ENCODE results near the gene FAM174A. TPM values are rescaled to one million over a fixed set of nuclear protein-coding genes. Genes with fewer than 3 reads are reported as not detected.

Gene FAM174A
- total RNA-seq, 3 donors from 2014 or later (not counting 1 experiment from before 2014, with no cell fraction given), result 10.2 to 13.0 (median 10.4) TPM

DNA sequence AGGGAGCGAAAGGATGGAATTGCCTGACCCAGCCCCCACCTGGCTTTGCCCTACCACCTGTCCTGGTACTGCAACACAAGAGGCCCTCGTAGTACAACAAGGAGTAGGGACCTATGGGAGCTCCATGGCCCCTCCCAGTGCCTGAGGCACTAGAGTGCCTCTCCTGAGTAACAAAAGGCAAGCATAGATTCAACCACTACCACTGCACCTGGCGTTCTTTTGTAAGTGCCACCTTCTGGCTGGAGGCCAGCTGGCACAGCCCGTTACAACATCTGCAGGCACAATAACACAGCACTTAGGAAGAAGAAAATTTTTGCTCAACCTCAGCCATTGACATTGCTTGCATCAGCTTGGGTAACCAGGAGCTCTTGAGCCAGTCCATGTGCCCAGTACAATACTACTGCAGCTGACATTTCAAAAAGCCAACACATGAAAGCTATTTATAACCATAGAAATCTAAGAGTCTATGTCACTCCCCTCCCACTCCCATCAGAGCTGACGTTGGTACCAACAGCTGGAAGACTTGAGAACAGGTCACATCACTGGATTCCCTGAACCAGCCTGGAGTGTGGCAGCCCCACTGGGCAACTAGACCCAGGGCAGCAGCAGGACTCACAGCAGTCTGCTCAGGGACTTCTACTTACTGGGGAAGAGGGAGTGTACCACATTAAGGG, 17.7 kb upstream of the FAM174A start:
- no peaks in the 10 kb centered on the region for H3K36me3 ChIP-seq (ENCODE audit: control insufficient read depth, insufficient read depth, low read length)
- peaks cover 18% of the 10 kb centered on the region for H3K36me3 Mint-ChIP-seq
- DNase-seq, result no peak

DNA sequence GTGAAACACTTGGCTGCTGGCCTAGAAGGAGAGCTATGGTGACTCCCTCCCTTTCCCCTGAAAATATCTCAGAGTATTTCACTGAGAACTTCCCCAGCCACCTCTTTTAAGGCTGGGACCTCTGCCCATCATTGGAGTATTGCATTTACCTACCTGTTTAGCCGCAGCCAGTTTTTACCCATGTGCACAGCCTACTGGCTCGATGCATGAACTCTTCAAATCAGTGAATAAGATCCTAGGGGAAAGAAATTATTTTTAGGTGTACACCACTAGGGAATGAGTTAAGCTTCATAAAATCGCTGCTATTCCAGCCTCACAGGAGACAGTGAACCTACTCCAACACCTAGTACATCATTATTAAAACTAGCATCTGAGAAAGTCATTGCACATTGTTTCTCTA, 16.8 kb upstream of the FAM174A start:
- H3K36me3 Mint-ChIP-seq, result peaks cover 18% of the 10 kb centered on the region
- Histone ChIP-seq H3K9me3 (ENCODE audit: control insufficient read depth, insufficient read depth, low read length) (peaks cover 15% of the 10 kb centered on the region), H3K4me3 (ENCODE audit: low read length) (no peak overlapping the region), H3K4me1 (ENCODE audit: control insufficient read depth, insufficient read depth, low read length) (no peaks in the 10 kb centered on the region), H3K27me3 (ENCODE audit: control insufficient read depth, insufficient read depth, low read length) (no peaks in the 10 kb centered on the region), H3K27ac (ENCODE audit: low read length) (no peak overlapping the region), H3K36me3 (ENCODE audit: control insufficient read depth, insufficient read depth, low read length) (no peaks in the 10 kb centered on the region)
- DNase-seq (no peak), ATAC-seq (no peak)
- no peak overlapping the region for H3K4me3 Mint-ChIP-seq
- peaks cover 6 to 7% of the 10 kb centered on the region in 2 donors for H3K9me3 Mint-ChIP-seq
- intact Hi-C loops (cut with micrococcal nuclease), result no loop called here
- H3K4me1 Mint-ChIP-seq, result peaks cover 0 to 4% of the 10 kb centered on the region in 2 donors
- H3K27me3 Mint-ChIP-seq (ENCODE audit: low read depth in 2 of 2), result peaks cover 8 to 12% of the 10 kb centered on the region in 2 donors
- no peak overlapping the region for H3K27ac Mint-ChIP-seq
- WGBS (ENCODE audit: insufficient coverage), result 92% methylated on average over 3 of the region's 3 CpGs
- TF ChIP-seq, protein P1, sequence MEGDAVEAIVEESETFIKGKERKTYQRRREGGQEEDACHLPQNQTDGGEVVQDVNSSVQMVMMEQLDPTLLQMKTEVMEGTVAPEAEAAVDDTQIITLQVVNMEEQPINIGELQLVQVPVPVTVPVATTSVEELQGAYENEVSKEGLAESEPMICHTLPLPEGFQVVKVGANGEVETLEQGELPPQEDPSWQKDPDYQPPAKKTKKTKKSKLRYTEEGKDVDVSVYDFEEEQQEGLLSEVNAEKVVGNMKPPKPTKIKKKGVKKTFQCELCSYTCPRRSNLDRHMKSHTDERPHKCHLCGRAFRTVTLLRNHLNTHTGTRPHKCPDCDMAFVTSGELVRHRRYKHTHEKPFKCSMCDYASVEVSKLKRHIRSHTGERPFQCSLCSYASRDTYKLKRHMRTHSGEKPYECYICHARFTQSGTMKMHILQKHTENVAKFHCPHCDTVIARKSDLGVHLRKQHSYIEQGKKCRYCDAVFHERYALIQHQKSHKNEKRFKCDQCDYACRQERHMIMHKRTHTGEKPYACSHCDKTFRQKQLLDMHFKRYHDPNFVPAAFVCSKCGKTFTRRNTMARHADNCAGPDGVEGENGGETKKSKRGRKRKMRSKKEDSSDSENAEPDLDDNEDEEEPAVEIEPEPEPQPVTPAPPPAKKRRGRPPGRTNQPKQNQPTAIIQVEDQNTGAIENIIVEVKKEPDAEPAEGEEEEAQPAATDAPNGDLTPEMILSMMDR (IDR thresholded peaks at IDR 0.05), result no peak

More for the DNA sequence above, 17.7 kb upstream of the FAM174A start:
- intact Hi-C loops (cut with micrococcal nuclease), result no loop called here
- 86% methylated on average over 5 of the region's 5 CpGs for WGBS (ENCODE audit: insufficient coverage)
- Histone ChIP-seq H3K9me3 (ENCODE audit: control insufficient read depth, insufficient read depth, low read length) (peaks cover 15% of the 10 kb centered on the region), H3K4me1 (ENCODE audit: control insufficient read depth, insufficient read depth, low read length) (no peaks in the 10 kb centered on the region), H3K4me3 (ENCODE audit: low read length) (no peak overlapping the region), H3K27me3 (ENCODE audit: control insufficient read depth, insufficient read depth, low read length) (no peaks in the 10 kb centered on the region), H3K27ac (ENCODE audit: low read length) (no peak overlapping the region)
- ATAC-seq, result no peak
- H3K27me3 Mint-ChIP-seq (ENCODE audit: low read depth in 2 of 2), result peaks cover 4 to 5% of the 10 kb centered on the region in 2 donors
- no peak overlapping the region for H3K4me3 Mint-ChIP-seq
- H3K4me1 Mint-ChIP-seq, result peaks cover 0 to 4% of the 10 kb centered on the region in 2 donors
- H3K9me3 Mint-ChIP-seq, result peaks cover 4 to 7% of the 10 kb centered on the region in 2 donors
- TF ChIP-seq, protein P1 (IDR thresholded peaks at IDR 0.05), result no peak
- no peak overlapping the region for H3K27ac Mint-ChIP-seq

DNA sequence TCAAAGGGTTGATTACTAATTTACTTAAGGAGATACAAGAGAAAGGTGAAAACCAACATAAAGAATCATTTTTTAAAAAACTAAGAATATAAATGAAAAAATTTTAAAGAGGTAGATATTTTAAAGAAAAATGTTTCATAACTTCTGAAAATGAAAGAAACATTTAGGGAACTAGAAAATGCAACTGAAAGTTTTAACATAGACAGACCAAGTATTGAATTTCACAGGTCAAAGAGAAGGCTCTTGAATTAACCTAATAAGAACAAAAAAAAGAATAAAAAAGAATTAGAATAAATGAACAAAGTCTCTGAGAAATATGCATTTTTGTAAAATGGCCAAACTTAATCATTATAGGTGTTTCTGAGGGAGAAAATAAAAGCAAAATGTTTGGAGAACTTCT, 16.1 kb upstream of the FAM174A start:
- H3K4me3 Mint-ChIP-seq, result no peak overlapping the region
- Histone ChIP-seq H3K4me3 (ENCODE audit: low read length) (no peak overlapping the region), H3K4me1 (ENCODE audit: control insufficient read depth, insufficient read depth, low read length) (no peaks in the 10 kb centered on the region), H3K36me3 (ENCODE audit: control insufficient read depth, insufficient read depth, low read length) (no peaks in the 10 kb centered on the region), H3K9me3 (ENCODE audit: control insufficient read depth, insufficient read depth, low read length) (peaks cover 15% of the 10 kb centered on the region), H3K27ac (ENCODE audit: low read length) (no peak overlapping the region), H3K27me3 (ENCODE audit: control insufficient read depth, insufficient read depth, low read length) (no peaks in the 10 kb centered on the region)
- TF ChIP-seq, protein P1 (IDR thresholded peaks at IDR 0.05), result no peak
- no peak for DNase-seq
- ATAC-seq, result no peak
- peaks cover 15 to 19% of the 10 kb centered on the region in 2 donors for H3K27me3 Mint-ChIP-seq (ENCODE audit: low read depth in 2 of 2)
- peaks cover 18% of the 10 kb centered on the region for H3K36me3 Mint-ChIP-seq
- no peak overlapping the region for H3K27ac Mint-ChIP-seq
- H3K9me3 Mint-ChIP-seq, result peaks cover 6 to 7% of the 10 kb centered on the region in 2 donors
- intact Hi-C loops (cut with micrococcal nuclease), result no loop called here
- H3K4me1 Mint-ChIP-seq, result peaks cover 0 to 4% of the 10 kb centered on the region in 2 donors

DNA sequence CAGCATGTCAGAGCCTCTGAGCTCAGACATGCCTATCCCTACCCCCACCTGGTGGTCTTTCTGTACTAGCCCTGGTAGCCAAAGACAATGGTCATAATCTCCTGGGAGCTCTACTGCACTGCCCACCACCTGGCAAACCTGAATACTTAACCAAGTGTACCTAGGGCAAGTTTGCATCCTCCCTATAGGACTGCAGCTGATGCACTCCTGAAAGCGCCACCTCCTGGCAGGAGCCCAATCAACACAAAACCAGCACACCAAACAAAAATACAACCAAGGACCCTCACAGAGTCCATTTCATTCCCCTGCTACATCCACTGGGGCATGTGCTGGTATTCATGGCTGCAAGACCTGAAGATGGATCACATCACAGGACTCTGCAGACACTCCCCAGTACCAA, 14.8 kb upstream of the FAM174A start:
- 100% methylated on average over 1 of the region's 1 CpG for WGBS (ENCODE audit: insufficient coverage)
- peaks cover 15% of the 10 kb centered on the region for H3K9me3 ChIP-seq (ENCODE audit: control insufficient read depth, insufficient read depth, low read length)
- intact Hi-C loops (cut with micrococcal nuclease), result no loop called here
- ATAC-seq (no peak), DNase-seq (no peak)
- no peaks in the 10 kb centered on the region for H3K36me3 ChIP-seq (ENCODE audit: control insufficient read depth, insufficient read depth, low read length)
- Mint-ChIP-seq H3K4me1 (peaks cover 0 to 4% of the 10 kb centered on the region in 2 donors), H3K27ac (no peak overlapping the region), H3K9me3 (peaks cover 6 to 7% of the 10 kb centered on the region in 2 donors), H3K4me3 (no peak overlapping the region), H3K36me3 (peaks cover 18% of the 10 kb centered on the region), H3K27me3 (ENCODE audit: low read depth in 2 of 2) (peaks cover 20 to 31% of the 10 kb centered on the region in 2 donors)
- no peaks in the 10 kb centered on the region for H3K27me3 ChIP-seq (ENCODE audit: control insufficient read depth, insufficient read depth, low read length)
- no peak overlapping the region for H3K27ac ChIP-seq (ENCODE audit: low read length)
- no peak overlapping the region for H3K4me3 ChIP-seq (ENCODE audit: low read length)
- TF ChIP-seq, protein P1 (IDR thresholded peaks at IDR 0.05), result no peak
- no peaks in the 10 kb centered on the region for H3K4me1 ChIP-seq (ENCODE audit: control insufficient read depth, insufficient read depth, low read length)
